ENCODE data around the gene MALRD1. TPM values are rescaled to one million over a fixed set of nuclear protein-coding genes. Genes with fewer than 3 reads are reported as not detected.

The MALRD1 gene
- total and polyA plus RNA-seq, 2 of the 8 experiments (the other 6 are each of a cell fraction or from before 2014, with no cell fraction given), result 0.32 to 0.35 TPM

DNA sequence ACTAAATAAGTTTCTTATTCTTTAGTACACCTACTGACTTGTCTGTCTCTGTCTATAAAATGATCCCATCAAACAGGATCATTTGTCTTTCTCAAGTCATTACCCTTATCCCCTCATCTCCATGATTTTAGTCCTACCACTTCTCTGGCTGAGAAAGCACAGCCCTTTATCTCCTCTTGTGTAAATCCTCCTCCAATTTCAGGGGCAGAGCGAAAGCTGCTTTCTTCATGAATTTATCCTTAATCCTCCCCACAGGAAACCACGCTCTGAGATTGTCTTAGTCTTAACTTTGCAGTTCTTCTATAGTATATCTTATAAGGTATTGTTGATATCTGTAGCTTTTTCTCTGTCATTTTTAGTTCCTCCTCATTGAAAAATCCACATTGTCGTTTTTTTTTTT is 528.0 kb downstream of the MALRD1 start:
- Histone ChIP-seq H3K23me2 (ENCODE audit: low read depth, low read length) (no peaks in the 10 kb centered on the region; the same call in 1 of the 2 replicates), H2BK20ac (ENCODE audit: low read length) (no peak overlapping the region), H3K4ac (replicated peaks; ENCODE audit: insufficient read length, low read depth, low read length) (no peak overlapping the region), H3K79me2 (ENCODE audit: control insufficient read depth in 1 of 2, insufficient read depth in 2 of 2, low read length in 2 of 2) (no peaks in the 10 kb centered on the region), H2AFZ (ENCODE audit: low read length) (no peak overlapping the region), H3K18ac (ENCODE audit: extremely low read depth, low read length) (no peak overlapping the region), H3K79me1 (ENCODE audit: low read depth, low read length) (no peaks in the 10 kb centered on the region), H3K23ac (ENCODE audit: insufficient read length) (no peak overlapping the region), H3K9ac (replicated peaks in 1 of 4; ENCODE audit: extremely low read depth in 1 of 4, low read depth in 3 of 4, low read length in 3 of 4) (no peak overlapping the region), H4K91ac (replicated peaks; ENCODE audit: insufficient read length, low read length) (no peak overlapping the region), H2BK5ac (ENCODE audit: low read depth, low read length) (no peak overlapping the region), H2AK5ac (ENCODE audit: low read depth, low read length) (no peak overlapping the region), H3K27me3 (replicated peaks in 1 of 4; ENCODE audit: control insufficient read depth in 3 of 4, extremely low read depth in 1 of 4, insufficient read depth in 3 of 4, low read length in 3 of 4) (peaks cover 0 to 1% (median 0%) of the 10 kb centered on the region in 4 experiments; a peak in 1 of 7 replicates), H3K27ac (ENCODE audit: low read depth, low read length) (no peak overlapping the region), H2BK120ac (replicated peaks; ENCODE audit: low read depth, low read length) (no peak overlapping the region), H3K9me3 (ENCODE audit: insufficient read depth in 2 of 2, low read depth in 1 of 2, low read length in 1 of 2) (no peaks in the 10 kb centered on the region), H3K4me2 (ENCODE audit: insufficient read depth in 1 of 2, low read depth in 2 of 2, low read length in 2 of 2) (no peak overlapping the region), H2BK12ac (ENCODE audit: low read depth, low read length) (no peak overlapping the region), H4K8ac (ENCODE audit: extremely low read depth, insufficient read depth, low read length) (no peak overlapping the region), H4K5ac (ENCODE audit: insufficient read length, low read depth, low read length) (no peak overlapping the region), H3K14ac (ENCODE audit: insufficient read length) (no peak overlapping the region), H3K4me3 (ENCODE audit: extremely low read depth in 1 of 4, insufficient read depth in 2 of 4, low read depth in 3 of 4, low read length in 4 of 4) (no peak overlapping the region), H2BK15ac (ENCODE audit: low read length) (no peak overlapping the region), H3K56ac (replicated peaks; ENCODE audit: insufficient read length, low read depth, low read length) (no peak overlapping the region), H4K20me1 (replicated peaks in 1 of 2; ENCODE audit: control insufficient read depth in 1 of 2, insufficient read depth in 2 of 2, low read length in 2 of 2) (no peaks in the 10 kb centered on the region), H3K4me1 (replicated peaks in 1 of 4; ENCODE audit: control insufficient read depth in 3 of 4, insufficient read depth in 4 of 4, low read length in 3 of 4) (no peaks in the 10 kb centered on the region), H3K36me3 (ENCODE audit: control insufficient read depth in 2 of 4, insufficient read depth in 4 of 4, low read length in 3 of 4) (no peaks in the 10 kb centered on the region)
- CTCF ChIA-PET (ENCODE audit: partially characterized antibody), result interaction anchor here (0.6 kb wide), 1 partner anchor 149 kb away, joined by 3 read pairs; no protein-coding TSS in a partner anchor
- POLR2A ChIA-PET (ENCODE audit: partially characterized antibody), result no interaction called here
- DNase-seq (ENCODE audit: low read depth in 1 of 2, low spot score in 2 of 2) (no peak), FAIRE-seq (no peak)
- 74% methylated on average over 3 of the region's 3 CpGs; no CpG with 5 or more reads in 1 of the 2 experiments for WGBS, 2 experiments (ENCODE audit: extremely low coverage in 1 of 2, insufficient coverage in 1 of 2, insufficient read length in 1 of 2, insufficient replicate concordance in 2 of 2, low coverage in 1 of 2, low lambda C conversion rate in 2 of 2, missing lambda C conversion rate in 1 of 2)
- TF ChIP-seq ZNF274 (IDR thresholded peaks at IDR 0.05; ENCODE audit: borderline replicate concordance, extremely low read depth, low read length) (no peak), POLR2A (IDR thresholded peaks at IDR 0.05; ENCODE audit: control extremely low read depth in 1 of 2, low read depth in 2 of 2, low read length in 2 of 2) (no peak), SP2 (IDR thresholded peaks at IDR 0.05; ENCODE audit: low read length) (no peak), ASH2L (IDR thresholded peaks at IDR 0.05; ENCODE audit: low read length) (no peak), SIN3A (conservative IDR thresholded peaks at IDR 0.05 in 1 of 2, IDR thresholded peaks at IDR 0.05 in 1 of 2; ENCODE audit: low read depth in 1 of 2, low read length in 2 of 2) (no peak), FOSL1 (IDR thresholded peaks at IDR 0.05; ENCODE audit: insufficient read depth, low read depth, low read length) (no peak), SIX5 (IDR thresholded peaks at IDR 0.05; ENCODE audit: low read depth, low read length) (no peak), CHD2 (IDR thresholded peaks at IDR 0.05; ENCODE audit: low read length) (no peak), CEBPB (IDR thresholded peaks at IDR 0.05; ENCODE audit: low read depth, low read length) (no peak), CREB1 (IDR thresholded peaks at IDR 0.05) (no peak), POLR2AphosphoS5 (IDR thresholded peaks at IDR 0.05; ENCODE audit: low read depth, low read length) (no peak), NRF1 (IDR thresholded peaks at IDR 0.05; ENCODE audit: low read depth, low read length) (no peak), YY1 (IDR thresholded peaks at IDR 0.05; ENCODE audit: low read depth, low read length) (no peak)
- TF ChIP-seq, protein P1, sequence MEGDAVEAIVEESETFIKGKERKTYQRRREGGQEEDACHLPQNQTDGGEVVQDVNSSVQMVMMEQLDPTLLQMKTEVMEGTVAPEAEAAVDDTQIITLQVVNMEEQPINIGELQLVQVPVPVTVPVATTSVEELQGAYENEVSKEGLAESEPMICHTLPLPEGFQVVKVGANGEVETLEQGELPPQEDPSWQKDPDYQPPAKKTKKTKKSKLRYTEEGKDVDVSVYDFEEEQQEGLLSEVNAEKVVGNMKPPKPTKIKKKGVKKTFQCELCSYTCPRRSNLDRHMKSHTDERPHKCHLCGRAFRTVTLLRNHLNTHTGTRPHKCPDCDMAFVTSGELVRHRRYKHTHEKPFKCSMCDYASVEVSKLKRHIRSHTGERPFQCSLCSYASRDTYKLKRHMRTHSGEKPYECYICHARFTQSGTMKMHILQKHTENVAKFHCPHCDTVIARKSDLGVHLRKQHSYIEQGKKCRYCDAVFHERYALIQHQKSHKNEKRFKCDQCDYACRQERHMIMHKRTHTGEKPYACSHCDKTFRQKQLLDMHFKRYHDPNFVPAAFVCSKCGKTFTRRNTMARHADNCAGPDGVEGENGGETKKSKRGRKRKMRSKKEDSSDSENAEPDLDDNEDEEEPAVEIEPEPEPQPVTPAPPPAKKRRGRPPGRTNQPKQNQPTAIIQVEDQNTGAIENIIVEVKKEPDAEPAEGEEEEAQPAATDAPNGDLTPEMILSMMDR (IDR thresholded peaks at IDR 0.05; ENCODE audit: control extremely low read depth in 1 of 3, insufficient read depth in 1 of 3, low read depth in 1 of 3, low read length in 3 of 3), result no peak
